Measurements from ENCODE around the gene BMP7. TPM values are rescaled to one million over a fixed set of nuclear protein-coding genes. Genes with fewer than 3 reads are reported as not detected.

The BMP7 gene
- total and polyA plus RNA-seq, 3 experiments from 2014 or later: not detected

DNA sequence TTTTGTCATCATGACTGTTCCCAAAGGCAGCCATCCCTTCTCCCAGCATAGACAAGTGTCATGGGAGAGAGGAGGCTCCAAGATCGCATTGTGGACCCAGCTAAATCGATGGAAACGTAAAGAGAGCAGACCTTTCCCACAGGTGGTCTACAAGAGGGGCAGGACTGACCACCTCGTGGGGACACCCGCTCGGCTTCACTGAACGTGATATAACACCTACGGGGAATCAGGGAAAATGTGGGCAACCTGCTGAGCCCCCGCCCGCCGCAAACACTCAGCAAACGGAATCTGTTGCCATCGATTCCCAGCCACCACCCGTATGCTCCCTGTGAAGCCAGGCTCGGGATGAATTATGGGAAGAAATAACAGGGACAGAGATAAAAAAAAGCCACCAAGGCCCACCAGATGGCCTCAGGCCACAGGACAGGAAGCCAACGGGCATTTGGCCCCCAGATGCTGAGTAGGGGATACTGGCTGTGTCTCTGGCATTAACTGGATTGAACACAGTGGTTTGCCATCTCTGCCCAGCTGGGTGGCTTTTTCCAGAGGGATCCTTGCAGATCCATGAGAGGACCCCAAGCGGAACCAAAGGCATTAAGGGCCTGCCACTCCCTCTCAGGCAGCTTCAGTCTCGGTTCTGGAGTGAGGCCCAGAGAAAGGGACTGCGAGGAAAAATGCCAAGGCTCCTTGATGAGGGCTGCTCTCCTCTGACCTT, 44.4 kb downstream of the BMP7 start:
- Mint-ChIP-seq H3K9me3 (no peaks in the 10 kb centered on the region), H3K27me3 (peaks cover 0 to 7% of the 10 kb centered on the region in 2 donors), H3K27ac (no peak overlapping the region), H3K4me1 (no peaks in the 10 kb centered on the region), H3K4me3 (no peak overlapping the region), H3K36me3 (no peaks in the 10 kb centered on the region)
- Histone ChIP-seq H3K27ac (ENCODE audit: low read depth, low read length) (no peak overlapping the region), H3K36me3 (ENCODE audit: insufficient read depth, low read length) (no peaks in the 10 kb centered on the region), H3K9me3 (ENCODE audit: low read length) (no peaks in the 10 kb centered on the region), H3K4me1 (ENCODE audit: insufficient read depth, low read length) (no peaks in the 10 kb centered on the region), H3K4me3 (ENCODE audit: low read length) (no peak overlapping the region), H3K27me3 (ENCODE audit: insufficient read depth, low read length, poor library complexity, severe bottlenecking) (no peaks in the 10 kb centered on the region)
- CTCF ChIA-PET: no interaction called here
- POLR2A ChIA-PET: no interaction called here
- no peak for DNase-seq

DNA sequence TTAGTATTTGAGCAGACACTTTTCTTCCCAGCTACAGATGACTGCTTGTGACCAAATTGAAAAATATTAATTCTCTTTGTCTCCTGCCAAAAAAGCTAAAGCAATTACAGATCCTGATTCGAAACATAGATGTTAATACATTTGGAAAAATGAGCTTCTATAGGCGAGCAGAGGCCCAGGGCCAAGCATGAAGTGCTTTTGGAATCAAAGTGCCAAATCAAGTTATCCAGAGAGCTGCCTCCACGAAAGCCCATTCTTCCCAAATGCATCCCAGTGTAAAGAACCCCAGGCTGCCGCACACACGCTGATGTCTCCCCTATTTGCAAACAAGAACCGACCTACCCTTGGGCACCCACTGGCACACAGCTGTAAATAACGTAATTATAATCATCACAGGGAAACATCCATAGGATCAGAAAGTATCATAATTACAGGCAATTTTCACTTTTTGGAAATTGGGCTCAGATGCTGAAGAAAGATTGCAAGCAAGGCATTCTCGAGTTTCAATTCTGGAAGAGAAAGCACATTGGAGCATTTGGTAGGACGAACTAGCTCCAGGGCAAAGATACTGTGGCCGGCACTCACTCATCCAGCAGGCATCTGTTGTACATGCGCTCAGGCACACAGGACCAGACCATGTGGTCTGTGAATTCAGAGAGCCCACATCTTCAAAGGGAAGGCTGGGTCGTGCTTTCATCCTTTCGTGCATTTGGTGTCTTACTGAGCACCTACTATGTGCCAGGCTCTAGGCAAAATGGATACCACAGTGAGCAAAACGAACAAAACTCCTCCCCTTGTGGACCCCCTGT, 45.9 kb downstream of the BMP7 start:
- no peak overlapping the region for H3K4me3 ChIP-seq (ENCODE audit: low read length)
- no peak overlapping the region for H3K27ac Mint-ChIP-seq
- ChIA-PET POLR2A (no interaction called here), CTCF (no interaction called here)
- no peaks in the 10 kb centered on the region for H3K9me3 ChIP-seq (ENCODE audit: low read length)
- H3K9me3 Mint-ChIP-seq: peaks cover 0 to 2% (median 0%) of the 10 kb centered on the region in 5 donors
- DNase-seq: no peak
- H3K27me3 ChIP-seq (ENCODE audit: insufficient read depth, low read length, poor library complexity, severe bottlenecking): no peaks in the 10 kb centered on the region
- no peaks in the 10 kb centered on the region for H3K36me3 ChIP-seq (ENCODE audit: insufficient read depth, low read length)
- H3K27me3 Mint-ChIP-seq: peaks cover 2 to 7% of the 10 kb centered on the region in 2 donors
- no peaks in the 10 kb centered on the region for H3K4me1 Mint-ChIP-seq
- no peaks in the 10 kb centered on the region for H3K4me1 ChIP-seq (ENCODE audit: insufficient read depth, low read length)
- no peak overlapping the region for H3K4me3 Mint-ChIP-seq
- H3K27ac ChIP-seq (ENCODE audit: low read depth, low read length): no peak overlapping the region
- H3K36me3 Mint-ChIP-seq: no peaks in the 10 kb centered on the region

DNA sequence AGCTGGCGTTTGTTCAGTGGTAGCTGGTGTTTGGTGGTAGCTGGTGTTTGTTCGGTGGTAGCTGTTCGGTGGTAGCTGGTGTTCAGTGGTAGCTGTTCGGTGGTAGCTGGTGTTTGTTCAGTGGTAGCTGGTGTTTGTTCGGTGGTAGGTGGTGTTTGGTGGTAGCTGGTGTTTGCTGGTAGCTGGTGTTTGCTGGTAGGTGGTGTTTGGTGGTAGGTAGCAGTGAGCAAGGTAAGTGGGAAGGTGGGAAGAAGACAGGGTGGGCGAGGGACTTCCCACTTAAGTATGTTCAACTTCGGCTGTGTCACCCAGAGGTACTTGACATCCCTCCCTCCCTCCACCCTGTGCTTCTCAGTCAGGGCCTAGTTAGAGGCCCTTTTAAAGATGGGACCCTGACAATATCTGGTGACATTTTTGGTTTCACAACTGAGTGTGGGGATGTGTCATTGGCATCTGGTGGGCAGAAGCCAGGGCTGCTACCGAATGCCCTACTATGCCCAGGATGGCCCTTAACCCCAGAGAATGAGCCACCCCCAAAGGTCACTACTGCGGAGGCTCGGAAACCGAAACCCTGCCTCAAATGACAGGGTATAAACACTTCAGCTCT, 47.3 kb downstream of the BMP7 start:
- Mint-ChIP-seq H3K9me3 (peaks cover 0 to 2% (median 0%) of the 10 kb centered on the region in 5 donors), H3K36me3 (no peaks in the 10 kb centered on the region), H3K4me3 (no peak overlapping the region), H3K27ac (no peak overlapping the region), H3K27me3 (peaks cover 5 to 11% of the 10 kb centered on the region in 2 donors), H3K4me1 (no peaks in the 10 kb centered on the region)
- H3K4me3 ChIP-seq (ENCODE audit: low read length): no peak overlapping the region
- ChIA-PET POLR2A (no interaction called here), CTCF (no interaction called here)
- no peaks in the 10 kb centered on the region for H3K9me3 ChIP-seq (ENCODE audit: low read length)
- DNase-seq: no peak
- H3K27me3 ChIP-seq (ENCODE audit: insufficient read depth, low read length, poor library complexity, severe bottlenecking): no peaks in the 10 kb centered on the region
- no peak overlapping the region for H3K27ac ChIP-seq (ENCODE audit: low read depth, low read length)
- H3K4me1 ChIP-seq (ENCODE audit: insufficient read depth, low read length): no peaks in the 10 kb centered on the region
- H3K36me3 ChIP-seq (ENCODE audit: insufficient read depth, low read length): no peaks in the 10 kb centered on the region

- no peaks in the 10 kb centered on the region for H3K4me1 Mint-ChIP-seq
- ChIA-PET CTCF (no interaction called here), POLR2A (no interaction called here)
- H3K27me3 ChIP-seq (ENCODE audit: insufficient read depth, low read length, poor library complexity, severe bottlenecking): no peaks in the 10 kb centered on the region
- H3K27ac ChIP-seq (ENCODE audit: low read depth, low read length): no peak overlapping the region
- peaks cover 0 to 2% (median 0%) of the 10 kb centered on the region in 5 donors for H3K9me3 Mint-ChIP-seq
- no peaks in the 10 kb centered on the region for H3K36me3 ChIP-seq (ENCODE audit: insufficient read depth, low read length)
- H3K4me1 ChIP-seq (ENCODE audit: insufficient read depth, low read length): no peaks in the 10 kb centered on the region
- H3K27ac Mint-ChIP-seq: no peak overlapping the region
- H3K36me3 Mint-ChIP-seq: no peaks in the 10 kb centered on the region
- no peak for DNase-seq
- H3K27me3 Mint-ChIP-seq: peaks cover 5 to 11% of the 10 kb centered on the region in 2 donors
- no peak overlapping the region for H3K4me3 Mint-ChIP-seq
- no peaks in the 10 kb centered on the region for H3K9me3 ChIP-seq (ENCODE audit: low read length)
- H3K4me3 ChIP-seq (ENCODE audit: low read length): no peak overlapping the region
These were observed 48.0 kb downstream of the BMP7 start for GRCh38 chr20:57218489-57218888.

DNA sequence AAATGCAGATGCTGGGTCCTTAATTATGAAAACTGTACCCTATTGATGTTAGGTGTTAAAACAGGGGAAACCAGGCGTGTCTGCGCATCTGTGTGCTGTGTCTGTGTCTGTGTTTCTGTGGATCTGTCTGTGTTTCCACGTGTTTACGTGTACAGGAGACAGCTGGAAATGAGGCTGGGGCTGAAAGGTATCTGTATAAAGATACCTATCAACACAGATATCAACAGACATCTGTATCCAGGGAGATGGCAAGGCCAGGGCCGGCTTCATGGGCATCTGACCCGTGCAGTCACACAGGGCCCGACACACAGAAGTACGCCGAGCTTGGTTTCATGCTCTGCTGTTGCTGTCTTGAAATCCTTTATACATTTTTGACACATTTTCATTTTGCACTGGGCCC, 48.6 kb downstream of the BMP7 start:
- no peak for DNase-seq
- no peak overlapping the region for H3K27ac ChIP-seq (ENCODE audit: low read depth, low read length)
- no peaks in the 10 kb centered on the region for H3K4me1 ChIP-seq (ENCODE audit: insufficient read depth, low read length)
- Mint-ChIP-seq H3K27me3 (peaks cover 8 to 15% of the 10 kb centered on the region in 2 donors), H3K4me1 (no peaks in the 10 kb centered on the region), H3K9me3 (peaks cover 0 to 2% (median 0%) of the 10 kb centered on the region in 5 donors), H3K4me3 (no peak overlapping the region), H3K36me3 (no peaks in the 10 kb centered on the region), H3K27ac (no peak overlapping the region)
- ChIA-PET CTCF (no interaction called here), POLR2A (no interaction called here)
- no peaks in the 10 kb centered on the region for H3K36me3 ChIP-seq (ENCODE audit: insufficient read depth, low read length)
- no peak overlapping the region for H3K4me3 ChIP-seq (ENCODE audit: low read length)
- H3K9me3 ChIP-seq (ENCODE audit: low read length): no peaks in the 10 kb centered on the region
- no peaks in the 10 kb centered on the region for H3K27me3 ChIP-seq (ENCODE audit: insufficient read depth, low read length, poor library complexity, severe bottlenecking)

DNA sequence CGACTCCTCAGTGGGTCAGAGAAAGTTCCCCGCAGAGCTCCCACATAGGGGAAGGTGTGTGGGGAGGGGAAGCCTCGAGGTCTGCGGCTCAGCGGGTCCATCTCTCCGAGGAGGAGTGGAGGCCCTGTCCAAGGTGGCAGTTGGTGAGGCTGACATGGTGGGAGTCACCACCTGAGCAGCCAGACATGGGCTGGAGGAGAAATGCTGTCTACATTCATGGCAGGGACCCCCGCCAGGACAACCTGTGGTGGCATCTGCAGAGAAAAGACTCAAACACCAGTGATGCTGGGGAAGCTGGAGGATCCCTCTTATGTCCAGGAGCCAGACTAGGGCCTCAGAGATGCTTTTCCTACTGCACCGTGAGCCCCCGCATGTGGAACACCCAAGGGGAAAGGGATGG, 49.8 kb downstream of the BMP7 start:
- CTCF ChIA-PET: no interaction called here
- Mint-ChIP-seq H3K9me3 (peaks cover 0 to 4% (median 0%) of the 10 kb centered on the region in 5 donors), H3K4me1 (no peaks in the 10 kb centered on the region), H3K4me3 (no peak overlapping the region), H3K36me3 (no peaks in the 10 kb centered on the region), H3K27me3 (peaks cover 14 to 16% of the 10 kb centered on the region in 2 donors), H3K27ac (no peak overlapping the region)
- Histone ChIP-seq H3K27me3 (ENCODE audit: insufficient read depth, low read length, poor library complexity, severe bottlenecking) (no peaks in the 10 kb centered on the region), H3K36me3 (ENCODE audit: insufficient read depth, low read length) (no peaks in the 10 kb centered on the region), H3K27ac (ENCODE audit: low read depth, low read length) (no peak overlapping the region), H3K4me3 (ENCODE audit: low read length) (no peak overlapping the region), H3K9me3 (ENCODE audit: low read length) (no peaks in the 10 kb centered on the region), H3K4me1 (ENCODE audit: insufficient read depth, low read length) (no peaks in the 10 kb centered on the region)
- POLR2A ChIA-PET: no interaction called here
- DNase-seq: no peak

DNA sequence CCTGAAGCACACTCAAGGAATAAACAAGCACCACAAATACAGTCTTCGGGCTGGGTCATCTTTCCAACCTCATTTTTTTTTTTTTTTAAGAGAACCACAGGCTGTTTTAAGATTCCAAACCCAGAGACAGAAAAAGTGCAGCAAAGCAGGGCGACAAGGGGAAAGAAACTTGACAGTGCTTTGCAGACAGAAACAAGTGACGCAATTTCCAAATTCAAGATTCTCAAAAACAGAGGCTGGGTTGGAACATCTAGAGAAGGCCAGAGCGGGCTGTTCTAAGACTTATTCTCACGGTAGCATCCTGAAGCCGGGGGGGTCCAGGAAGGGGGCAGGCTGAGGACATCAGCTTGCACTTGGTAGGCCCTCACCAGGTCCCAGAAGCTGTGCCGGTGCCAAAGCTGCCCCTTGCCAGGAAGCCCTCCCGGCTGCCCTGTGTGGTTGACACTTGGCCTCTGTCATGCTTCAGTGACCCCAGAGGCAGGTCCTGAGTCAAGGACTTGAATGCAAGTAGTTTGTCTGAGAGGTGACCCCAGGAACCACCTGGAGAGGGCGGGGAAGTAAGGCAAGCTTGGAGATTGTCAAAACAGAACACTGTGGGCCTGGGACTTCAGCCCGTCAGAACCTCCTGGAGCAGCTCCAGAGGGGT, 50.5 kb downstream of the BMP7 start:
- H3K27ac ChIP-seq (ENCODE audit: low read depth, low read length): no peak overlapping the region
- Mint-ChIP-seq H3K4me3 (no peak overlapping the region), H3K9me3 (peaks cover 0 to 4% (median 0%) of the 10 kb centered on the region in 5 donors), H3K27me3 (peaks cover 12 to 14% of the 10 kb centered on the region in 2 donors), H3K36me3 (no peaks in the 10 kb centered on the region), H3K4me1 (no peaks in the 10 kb centered on the region), H3K27ac (no peak overlapping the region)
- H3K36me3 ChIP-seq (ENCODE audit: insufficient read depth, low read length): no peaks in the 10 kb centered on the region
- no peak for DNase-seq
- POLR2A ChIA-PET: no interaction called here
- no peaks in the 10 kb centered on the region for H3K27me3 ChIP-seq (ENCODE audit: insufficient read depth, low read length, poor library complexity, severe bottlenecking)
- CTCF ChIA-PET: no interaction called here
- H3K9me3 ChIP-seq (ENCODE audit: low read length): no peaks in the 10 kb centered on the region
- no peaks in the 10 kb centered on the region for H3K4me1 ChIP-seq (ENCODE audit: insufficient read depth, low read length)
- H3K4me3 ChIP-seq (ENCODE audit: low read length): no peak overlapping the region

DNA sequence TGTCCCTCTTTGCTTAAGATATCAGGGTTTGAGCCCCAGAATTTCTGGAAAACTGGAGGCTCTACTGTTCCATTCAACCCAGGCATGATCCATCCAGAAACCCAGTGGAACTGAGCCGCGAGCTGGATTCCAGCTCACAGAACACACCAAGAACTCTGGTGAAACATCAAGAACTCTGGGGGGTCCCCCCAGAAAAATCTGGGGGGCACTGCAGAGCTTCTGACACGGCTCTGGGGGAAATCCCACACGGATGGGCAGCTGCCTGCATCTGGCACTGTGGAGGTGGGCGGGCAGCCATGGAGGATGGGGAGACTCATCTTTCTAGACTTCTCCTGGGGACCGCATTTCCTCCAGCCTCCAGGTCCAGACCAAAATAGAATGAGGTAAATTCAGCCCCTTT, 51.0 kb downstream of the BMP7 start:
- no peak for DNase-seq
- ChIA-PET CTCF (no interaction called here), POLR2A (no interaction called here)
- H3K36me3 Mint-ChIP-seq: no peaks in the 10 kb centered on the region
- Histone ChIP-seq H3K27me3 (ENCODE audit: insufficient read depth, low read length, poor library complexity, severe bottlenecking) (no peaks in the 10 kb centered on the region), H3K36me3 (ENCODE audit: insufficient read depth, low read length) (no peaks in the 10 kb centered on the region), H3K27ac (ENCODE audit: low read depth, low read length) (no peak overlapping the region), H3K4me1 (ENCODE audit: insufficient read depth, low read length) (no peaks in the 10 kb centered on the region), H3K9me3 (ENCODE audit: low read length) (no peaks in the 10 kb centered on the region), H3K4me3 (ENCODE audit: low read length) (no peak overlapping the region)
- H3K9me3 Mint-ChIP-seq: peaks cover 0 to 4% (median 0%) of the 10 kb centered on the region in 5 donors
- no peak overlapping the region for H3K27ac Mint-ChIP-seq
- H3K4me1 Mint-ChIP-seq: no peaks in the 10 kb centered on the region
- H3K27me3 Mint-ChIP-seq: peaks cover 12 to 14% of the 10 kb centered on the region in 2 donors
- H3K4me3 Mint-ChIP-seq: no peak overlapping the region
